MCF 10A (cell line): ENCODE results near the gene DIO1. TPM values are rescaled to one million over a fixed set of nuclear protein-coding genes. Genes with fewer than 3 reads are reported as not detected.

Source experiments
- BruUV-seq: library from RNA; stranded (reverse); fragments of 400-500 nt; replicated peaks from 2 replicates; lab custom pipeline; 2021; lab: Mats Ljungman, UMichigan
- CTCF ChIA-PET: fragments of 300-600 bp; sonication (Branson Sonifier 250); formaldehyde crosslinking; extraction: SDS; loops from one replicate; lab custom pipeline; 2021; ENCODE audit warnings: antibody characterized with exemption, inconsistent platforms; lab: Yijun Ruan, JAX
- POLR2A ChIA-PET: fragments of 300-600, 350-650 bp; sonication (Branson Sonifier 250); formaldehyde crosslinking; extraction: SDS; loops from one replicate; lab custom pipeline; 2020; ENCODE audit warnings: antibody characterized with exemption, inconsistent platforms; lab: Yijun Ruan, JAX
- DNase-seq: peaks from one replicate; pipeline ENCODE4 v3.0.0-alpha.2; 2018; ENCODE audit not compliant: unreplicated experiment
- H3K27ac Mint-ChIP-seq: one replicate; pipeline ENCODE4 v1.8.0; 2022; ENCODE audit warnings: mild to moderate bottlenecking, low read depth, mixed read lengths; ENCODE audit not compliant: unreplicated experiment
- H3K27me3 Mint-ChIP-seq: one replicate; pipeline ENCODE4 v1.8.0; 2022; ENCODE audit warnings: mixed read lengths; ENCODE audit not compliant: insufficient read depth, unreplicated experiment
- H3K36me3 Mint-ChIP-seq: one replicate; pipeline ENCODE4 v1.8.0; 2022; ENCODE audit warnings: mild to moderate bottlenecking, moderate library complexity, mixed read lengths; ENCODE audit not compliant: insufficient read depth, unreplicated experiment
- H3K4me1 Mint-ChIP-seq: one replicate; pipeline ENCODE4 v1.8.0; 2022; ENCODE audit warnings: mixed read lengths; ENCODE audit not compliant: insufficient read depth, unreplicated experiment
- H3K4me3 Mint-ChIP-seq: one replicate; pipeline ENCODE4 v1.8.0; 2022; ENCODE audit warnings: mild to moderate bottlenecking, moderate library complexity, mixed read lengths; ENCODE audit not compliant: unreplicated experiment
- H3K9me3 Mint-ChIP-seq: one replicate; pipeline ENCODE4 v1.8.0; 2022; ENCODE audit warnings: mixed read lengths; ENCODE audit not compliant: unreplicated experiment
- intact Hi-C: fragments of 100-400 bp; cut with micrococcal nuclease; formaldehyde crosslinking; loops from 2 replicates; pipeline ENCODE4 v1.14.1; 2022
- total RNA-seq: library from RNA; stranded (reverse); gene quantifications from 2 replicates; pipeline ENCODE4 v1.2.3, GENCODE V29; 2022
- TF ChIP-seq, protein P1 (sequence below): fragments of 200-600 bp; IDR thresholded peaks from one replicate; pipeline ENCODE4 v1.8.0; 2022; ENCODE audit warnings: antibody characterized with exemption, mild to moderate bottlenecking; ENCODE audit not compliant: unreplicated experiment

The DIO1 gene
- total RNA-seq, 1 experiment from 2014 or later = not detected

DNA sequence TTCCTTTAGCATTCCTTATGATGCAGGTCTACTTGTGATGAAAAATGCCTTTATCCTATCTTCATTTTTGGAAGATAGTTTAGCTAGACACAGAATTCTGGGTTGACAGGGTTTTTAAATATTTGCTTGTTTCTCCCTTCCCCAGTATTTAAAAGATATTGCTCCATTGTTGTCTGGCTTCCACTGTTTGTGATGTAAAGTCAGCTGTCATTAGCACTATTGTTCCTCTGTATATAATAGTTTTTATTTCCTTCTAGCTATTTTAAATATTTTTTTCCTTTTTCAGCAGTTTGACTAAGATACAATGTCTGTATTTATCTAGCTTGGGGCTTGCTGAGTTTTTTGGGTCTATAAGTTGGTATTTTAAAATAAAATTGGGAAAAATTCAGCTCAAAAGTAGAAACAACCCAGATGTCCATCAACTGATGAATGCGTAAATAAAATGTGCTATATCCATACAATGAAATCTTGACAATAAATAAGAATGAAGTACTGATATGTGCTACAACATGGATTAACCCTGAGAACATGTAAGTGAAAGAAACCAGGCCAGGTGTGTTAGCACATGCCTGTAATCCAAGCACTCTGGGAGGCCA, 40.3 kb downstream of the DIO1 start:
- DNase-seq = no peak
- CTCF ChIA-PET = interaction anchor here (0.6 to 2.1 kb wide), 4 partner anchors 11 to 104 kb away, joined by 3 to 7 read pairs (median 3); partner anchors contain the start of genes IFT25 and LRRC42
- no peaks in the 10 kb centered on the region for H3K27me3 Mint-ChIP-seq
- peaks cover 8% of the 10 kb centered on the region for H3K9me3 Mint-ChIP-seq
- H3K27ac Mint-ChIP-seq = no peak overlapping the region
- POLR2A ChIA-PET = interaction anchor here (0.7 to 1.9 kb wide), 3 partner anchors 11 to 54 kb away, joined by 4 to 12 read pairs (median 4); partner anchors contain the start of gene IFT25
- BruUV-seq = no TSS peak
- no peak overlapping the region for H3K4me3 Mint-ChIP-seq
- intact Hi-C loops = no loop called here
- TF ChIP-seq, protein P1, sequence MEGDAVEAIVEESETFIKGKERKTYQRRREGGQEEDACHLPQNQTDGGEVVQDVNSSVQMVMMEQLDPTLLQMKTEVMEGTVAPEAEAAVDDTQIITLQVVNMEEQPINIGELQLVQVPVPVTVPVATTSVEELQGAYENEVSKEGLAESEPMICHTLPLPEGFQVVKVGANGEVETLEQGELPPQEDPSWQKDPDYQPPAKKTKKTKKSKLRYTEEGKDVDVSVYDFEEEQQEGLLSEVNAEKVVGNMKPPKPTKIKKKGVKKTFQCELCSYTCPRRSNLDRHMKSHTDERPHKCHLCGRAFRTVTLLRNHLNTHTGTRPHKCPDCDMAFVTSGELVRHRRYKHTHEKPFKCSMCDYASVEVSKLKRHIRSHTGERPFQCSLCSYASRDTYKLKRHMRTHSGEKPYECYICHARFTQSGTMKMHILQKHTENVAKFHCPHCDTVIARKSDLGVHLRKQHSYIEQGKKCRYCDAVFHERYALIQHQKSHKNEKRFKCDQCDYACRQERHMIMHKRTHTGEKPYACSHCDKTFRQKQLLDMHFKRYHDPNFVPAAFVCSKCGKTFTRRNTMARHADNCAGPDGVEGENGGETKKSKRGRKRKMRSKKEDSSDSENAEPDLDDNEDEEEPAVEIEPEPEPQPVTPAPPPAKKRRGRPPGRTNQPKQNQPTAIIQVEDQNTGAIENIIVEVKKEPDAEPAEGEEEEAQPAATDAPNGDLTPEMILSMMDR = no peak
- H3K4me1 Mint-ChIP-seq = peaks cover 9% of the 10 kb centered on the region
- peaks cover 45% of the 10 kb centered on the region for H3K36me3 Mint-ChIP-seq

DNA sequence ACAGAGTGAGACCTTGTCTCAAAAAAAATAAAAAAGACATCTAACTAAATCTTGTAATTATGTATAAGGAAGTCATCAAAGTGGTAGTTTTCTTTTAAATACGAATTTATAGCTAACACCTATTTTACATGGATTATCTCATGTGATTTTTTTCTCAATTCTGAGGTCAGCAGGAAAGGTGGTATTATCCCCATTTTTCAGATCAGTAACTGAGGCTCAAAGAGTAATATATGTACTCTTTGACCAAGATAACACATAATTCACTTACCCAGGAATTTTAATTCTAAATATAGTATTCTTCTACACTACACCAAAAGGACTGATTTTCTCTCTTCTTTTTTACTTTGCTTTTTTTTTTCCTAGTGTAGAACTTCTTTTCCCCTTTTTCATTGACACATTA, 42.4 kb downstream of the DIO1 start:
- TF ChIP-seq, protein P1 = no peak
- BruUV-seq = no TSS peak
- H3K36me3 Mint-ChIP-seq = peaks cover 34% of the 10 kb centered on the region
- H3K27ac Mint-ChIP-seq = no peak overlapping the region
- no peak for DNase-seq
- H3K9me3 Mint-ChIP-seq = peaks cover 8% of the 10 kb centered on the region
- ChIA-PET CTCF (interaction anchor here (0.6 kb wide), 1 partner anchor 11 kb away, joined by 4 read pairs; no protein-coding TSS in a partner anchor), POLR2A (interaction anchor here (0.6 to 0.7 kb wide), 3 partner anchors 25 to 73 kb away, joined by 3 to 4 read pairs (median 3); no protein-coding TSS in a partner anchor)
- intact Hi-C loops = no loop called here
- H3K4me1 Mint-ChIP-seq = peaks cover 14% of the 10 kb centered on the region
- no peaks in the 10 kb centered on the region for H3K27me3 Mint-ChIP-seq
- H3K4me3 Mint-ChIP-seq = no peak overlapping the region

DNA sequence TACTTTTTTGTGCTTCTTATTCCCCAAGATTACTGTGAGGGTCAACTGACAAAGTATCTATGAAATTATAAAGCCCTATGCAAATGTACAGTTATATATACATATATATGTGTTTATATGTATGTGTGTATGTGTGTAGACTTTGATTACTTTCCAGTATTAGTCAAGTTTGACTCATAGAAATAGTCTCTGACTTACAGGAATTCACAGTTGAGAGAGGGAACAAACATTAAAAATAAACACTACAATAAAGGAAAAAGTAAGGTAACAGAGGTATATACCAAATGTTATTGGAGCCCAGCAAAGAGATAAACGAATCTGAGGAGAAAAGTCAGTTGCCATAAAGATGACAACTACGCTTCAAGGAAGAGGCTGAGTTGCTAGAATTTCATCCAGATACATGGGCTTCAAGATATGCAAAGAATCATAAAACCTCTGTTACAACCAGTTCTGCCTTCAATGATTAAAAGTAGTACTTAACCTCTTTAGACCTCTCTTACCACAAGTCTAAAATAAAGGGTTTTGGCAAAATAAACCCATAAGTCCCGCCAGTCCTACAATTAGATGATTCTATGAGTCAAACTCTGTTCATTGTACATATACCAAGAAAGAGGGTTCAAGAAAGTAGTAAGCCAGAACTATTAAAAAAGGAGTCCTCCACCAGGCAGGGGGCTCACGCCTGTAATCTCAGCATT, 44.3 kb downstream of the DIO1 start:
- Mint-ChIP-seq H3K9me3 (peaks cover 7% of the 10 kb centered on the region), H3K36me3 (peaks cover 34% of the 10 kb centered on the region), H3K4me1 (peaks cover 23% of the 10 kb centered on the region), H3K4me3 (no peak overlapping the region), H3K27me3 (no peaks in the 10 kb centered on the region), H3K27ac (no peak overlapping the region)
- CTCF ChIA-PET = interaction anchor here (0.8 kb wide), 1 partner anchor 1659 kb away, joined by 4 read pairs; no protein-coding TSS in a partner anchor
- intact Hi-C loops = no loop called here
- POLR2A ChIA-PET = no interaction called here
- no TSS peak for BruUV-seq
- TF ChIP-seq, protein P1 = no peak
- no peak for DNase-seq
